Activated T-helper 17 cell treated with anti-CD3 and anti-CD28 coated beads, Interleukin-2, amount 50 U/mL, for 72 hours (primary cell): Measurements from ENCODE around the gene ZFHX2. TPM values are rescaled to one million over a fixed set of nuclear protein-coding genes. Genes with fewer than 3 reads are reported as not detected.

ENCODE experiments used
- ATAC-seq: fragments of 150-1000 bp; cut with Tn5 transposase; replicated peaks from 2 replicates; pipeline ENCODE4 v1.10.0; 2021; ENCODE audit warnings: mild to moderate bottlenecking, moderate library complexity
- H3K27ac Mint-ChIP-seq: one replicate; pipeline ENCODE4 v1.8.0; 2022; ENCODE audit warnings: mixed read lengths
- H3K27me3 Mint-ChIP-seq: one replicate; pipeline ENCODE4 v1.8.0; 2022; ENCODE audit warnings: mixed read lengths
- H3K36me3 Mint-ChIP-seq: one replicate; pipeline ENCODE4 v1.8.0; 2022; ENCODE audit warnings: low read depth, mild to moderate bottlenecking, mixed read lengths
- H3K4me1 Mint-ChIP-seq: one replicate; pipeline ENCODE4 v1.8.0; 2022; ENCODE audit warnings: mixed read lengths
- H3K4me3 Mint-ChIP-seq: one replicate; pipeline ENCODE4 v1.8.0; 2022; ENCODE audit warnings: mild to moderate bottlenecking, mixed read lengths
- H3K9me3 Mint-ChIP-seq: one replicate; pipeline ENCODE4 v1.8.0; 2022; ENCODE audit warnings: mixed read lengths
- total RNA-seq, 2 donors: library from RNA; stranded (reverse); gene quantifications; one replicate each; pipeline ENCODE4 v1.2.3, GENCODE V29; 2022

The ZFHX2 gene
- total RNA-seq, 2 donors from 2014 or later, result 2.1 to 2.3 TPM

GRCh38 chr14:23558346-23559009 is 6.9 kb upstream of the ZFHX2 start:
- Mint-ChIP-seq H3K27me3 (no peaks in the 10 kb centered on the region), H3K4me1 (peaks cover 37% of the 10 kb centered on the region), H3K36me3 (peaks cover 61% of the 10 kb centered on the region), H3K9me3 (no peaks in the 10 kb centered on the region), H3K27ac (no peak overlapping the region), H3K4me3 (peak overlapping the region; percentile 90)
- ATAC-seq, result no peak

- H3K4me3 Mint-ChIP-seq, result peak overlapping the region; percentile 90
- H3K9me3 Mint-ChIP-seq, result no peaks in the 10 kb centered on the region
- peaks cover 34% of the 10 kb centered on the region for H3K4me1 Mint-ChIP-seq
- H3K36me3 Mint-ChIP-seq, result peaks cover 56% of the 10 kb centered on the region
- H3K27me3 Mint-ChIP-seq, result no peaks in the 10 kb centered on the region
- peak overlapping the region; percentile 71 for H3K27ac Mint-ChIP-seq
- no peak for ATAC-seq
These were observed 6.4 kb upstream of the ZFHX2 start for GRCh38 chr14:23557946-23558345.

- peak overlapping the region; percentile 71 for H3K27ac Mint-ChIP-seq
- no peak for ATAC-seq
These were observed 6.0 kb upstream of the ZFHX2 start for GRCh38 chr14:23557521-23557920.

GRCh38 chr14:23556700-23557440 is 5.3 kb upstream of the ZFHX2 start:
- Mint-ChIP-seq H3K9me3 (no peaks in the 10 kb centered on the region), H3K27ac (peak overlapping the region; percentile 71), H3K4me1 (peaks cover 33% of the 10 kb centered on the region), H3K36me3 (peaks cover 45% of the 10 kb centered on the region), H3K4me3 (peak overlapping the region; percentile 90), H3K27me3 (no peaks in the 10 kb centered on the region)
- no peak for ATAC-seq

More at GRCh38 chr14:23557521-23557920, 6.0 kb upstream of the ZFHX2 start:
- H3K4me1 Mint-ChIP-seq, result peaks cover 31% of the 10 kb centered on the region
- peak overlapping the region; percentile 90 for H3K4me3 Mint-ChIP-seq
- H3K36me3 Mint-ChIP-seq, result peaks cover 52% of the 10 kb centered on the region
- no peaks in the 10 kb centered on the region for H3K27me3 Mint-ChIP-seq
- H3K9me3 Mint-ChIP-seq, result no peaks in the 10 kb centered on the region

GRCh38 chr14:23555882-23556699 is 4.5 kb upstream of the ZFHX2 start, which contains the start of gene THTPA:
THTPA (plus strand) TSS chr14:23556271; CDS start chr14:23556758, 487 bp downstream.
- Mint-ChIP-seq H3K36me3 (peaks cover 37% of the 10 kb centered on the region), H3K4me1 (peaks cover 30% of the 10 kb centered on the region), H3K9me3 (no peaks in the 10 kb centered on the region), H3K4me3 (peak within 1 kb of the TSS; percentile 90), H3K27me3 (no peaks in the 10 kb centered on the region), H3K27ac (peak within 1 kb of the TSS; percentile 71)
- ATAC-seq, result peak; percentile 85

GRCh38 chr14:23555533-23555881 is 3.9 kb upstream of the ZFHX2 start:
- no peak for ATAC-seq
- H3K9me3 Mint-ChIP-seq, result no peaks in the 10 kb centered on the region
- H3K36me3 Mint-ChIP-seq, result peaks cover 31% of the 10 kb centered on the region
- H3K4me3 Mint-ChIP-seq, result peak overlapping the region; percentile 90
- no peaks in the 10 kb centered on the region for H3K27me3 Mint-ChIP-seq
- peak overlapping the region; percentile 71 for H3K27ac Mint-ChIP-seq
- H3K4me1 Mint-ChIP-seq, result peaks cover 30% of the 10 kb centered on the region

- peaks cover 10% of the 10 kb centered on the region for H3K4me1 Mint-ChIP-seq
- no peaks in the 10 kb centered on the region for H3K36me3 Mint-ChIP-seq
- H3K9me3 Mint-ChIP-seq, result no peaks in the 10 kb centered on the region
- H3K27me3 Mint-ChIP-seq, result no peaks in the 10 kb centered on the region
- H3K4me3 Mint-ChIP-seq, result no peak overlapping the region
- no peak for ATAC-seq
- no peak overlapping the region for H3K27ac Mint-ChIP-seq
These were observed 726 bp downstream of the ZFHX2 start for GRCh38 chr14:23550812-23551265.

- no peak for ATAC-seq
- H3K27me3 Mint-ChIP-seq, result no peaks in the 10 kb centered on the region
- H3K9me3 Mint-ChIP-seq, result no peaks in the 10 kb centered on the region
- no peak overlapping the region for H3K27ac Mint-ChIP-seq
- no peak overlapping the region for H3K4me3 Mint-ChIP-seq
- H3K4me1 Mint-ChIP-seq, result peaks cover 7% of the 10 kb centered on the region
- H3K36me3 Mint-ChIP-seq, result no peaks in the 10 kb centered on the region
These were observed 1.3 kb downstream of the ZFHX2 start for GRCh38 chr14:23550131-23550811.

- Mint-ChIP-seq H3K27ac (no peak overlapping the region), H3K36me3 (no peaks in the 10 kb centered on the region), H3K4me3 (no peak overlapping the region), H3K4me1 (peaks cover 5% of the 10 kb centered on the region), H3K27me3 (no peaks in the 10 kb centered on the region), H3K9me3 (no peaks in the 10 kb centered on the region)
- ATAC-seq, result no peak
These were observed 2.9 kb downstream of the ZFHX2 start for GRCh38 chr14:23548351-23549318.

GRCh38 chr14:23547924-23548323 is 3.6 kb downstream of the ZFHX2 start:
- Mint-ChIP-seq H3K27me3 (no peaks in the 10 kb centered on the region), H3K9me3 (no peaks in the 10 kb centered on the region), H3K4me1 (peaks cover 5% of the 10 kb centered on the region), H3K36me3 (no peaks in the 10 kb centered on the region), H3K27ac (no peak overlapping the region), H3K4me3 (no peak overlapping the region)
- ATAC-seq, result no peak

GRCh38 chr14:23546450-23547035 is 5.0 kb downstream of the ZFHX2 start:
- no peak overlapping the region for H3K27ac Mint-ChIP-seq
- H3K4me1 Mint-ChIP-seq, result no peaks in the 10 kb centered on the region
- H3K27me3 Mint-ChIP-seq, result no peaks in the 10 kb centered on the region
- ATAC-seq, result no peak
- no peak overlapping the region for H3K4me3 Mint-ChIP-seq
- H3K36me3 Mint-ChIP-seq, result no peaks in the 10 kb centered on the region
- no peaks in the 10 kb centered on the region for H3K9me3 Mint-ChIP-seq

GRCh38 chr14:23545740-23546365 is 5.7 kb downstream of the ZFHX2 start:
- no peaks in the 10 kb centered on the region for H3K4me1 Mint-ChIP-seq
- H3K36me3 Mint-ChIP-seq, result no peaks in the 10 kb centered on the region
- H3K27me3 Mint-ChIP-seq, result no peaks in the 10 kb centered on the region
- no peak for ATAC-seq
- no peak overlapping the region for H3K27ac Mint-ChIP-seq
- no peak overlapping the region for H3K4me3 Mint-ChIP-seq
- H3K9me3 Mint-ChIP-seq, result no peaks in the 10 kb centered on the region
